HG03097 (cell line): ENCODE data around the gene CHIA.
"Not testable (repeated sequence)": the region's sequence is repeated elsewhere in the genome, so short reads cannot be mapped to it uniquely, and the experiment has no call there.

ENCODE experiments used
- ATAC-seq: cut with Tn5 transposase; IDR thresholded peaks from one replicate; pipeline ENCODE4 v1.9.1; 2021; ENCODE audit not compliant: unreplicated experiment, low FRiP score

Gene CHIA

GRCh38 chr1:111283838-111284237 is 6.8 kb upstream of the CHIA start:
- ATAC-seq = no peak

GRCh38 chr1:111285879-111286278 is 4.8 kb upstream of the CHIA start:
- ATAC-seq = no peak

GRCh38 chr1:111286912-111287311 is 3.7 kb upstream of the CHIA start:
- no peak for ATAC-seq

GRCh38 chr1:111289371-111289770 is 1.3 kb upstream of the CHIA start:
- no peak for ATAC-seq

DNA sequence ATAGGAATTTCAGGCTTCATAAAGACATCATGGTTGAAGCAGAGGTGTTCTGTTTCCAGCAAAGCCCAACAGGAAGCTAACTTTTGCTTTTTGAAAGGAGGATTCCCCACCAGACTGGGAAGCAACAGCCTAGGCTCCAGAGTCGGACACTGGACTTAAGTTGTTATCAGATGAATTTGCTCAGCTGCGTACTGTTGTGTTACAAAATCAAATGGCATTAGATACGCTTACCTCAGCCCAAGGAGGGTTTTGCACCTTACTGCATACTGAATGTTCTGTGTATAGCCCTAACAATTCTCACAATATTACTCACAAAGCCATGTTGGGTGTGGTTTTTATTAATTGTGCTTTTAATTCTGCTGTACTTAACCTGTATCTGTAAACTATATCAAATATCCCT is 547 bp upstream of the CHIA start:
- ATAC-seq = no peak

GRCh38 chr1:111294390-111294789 is 3.7 kb downstream of the CHIA start:
- ATAC-seq = no peak

- ATAC-seq = no peak
Observed at GRCh38 chr1:111302374-111302773, 11.7 kb downstream of the CHIA start.

GRCh38 chr1:111309690-111310089 is 19.0 kb downstream of the CHIA start:
- ATAC-seq = no peak

DNA sequence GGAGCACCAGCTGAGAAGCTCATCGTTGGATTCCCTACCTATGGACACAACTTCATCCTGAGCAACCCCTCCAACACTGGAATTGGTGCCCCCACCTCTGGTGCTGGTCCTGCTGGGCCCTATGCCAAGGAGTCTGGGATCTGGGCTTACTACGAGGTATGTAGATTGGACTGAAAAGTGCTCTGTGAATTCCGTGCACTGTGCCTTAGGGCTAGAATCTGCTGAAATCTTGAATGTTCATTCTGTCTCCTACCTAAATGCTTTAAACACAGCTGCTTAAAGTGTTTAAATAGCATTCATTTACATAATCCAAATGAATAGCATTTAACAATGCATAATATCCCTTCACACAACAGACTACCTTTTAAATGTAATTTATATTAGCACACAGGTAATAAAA is 27.9 kb downstream of the CHIA start:
- no peak for ATAC-seq

- no peak for ATAC-seq
Observed at GRCh38 chr1:111320066-111320879, 29.6 kb downstream of the CHIA start.

- no peak for ATAC-seq
Observed at GRCh38 chr1:111323231-111323630, 32.6 kb downstream of the CHIA start.

DNA sequence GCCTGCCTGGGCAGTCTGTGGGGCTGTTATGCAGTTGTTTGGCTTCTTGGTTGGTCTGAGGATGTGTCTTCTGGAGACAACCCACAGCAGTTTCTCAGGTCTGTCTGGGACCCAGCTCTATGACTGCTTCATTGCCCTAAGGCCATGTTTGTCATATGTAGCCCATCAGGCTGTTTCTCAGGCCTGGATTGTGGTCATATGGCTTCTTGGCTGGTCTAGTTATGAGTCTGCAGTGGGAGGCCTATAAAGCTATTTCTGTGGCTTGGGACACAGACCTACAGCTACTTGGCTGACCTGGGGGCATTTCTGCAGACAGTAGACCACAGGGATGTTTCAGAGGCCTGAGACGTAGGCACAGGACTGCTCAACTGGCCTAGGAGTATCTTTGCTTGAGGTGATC is 41.5 kb downstream of the CHIA start:
- peak; percentile 79 for ATAC-seq

- no peak for ATAC-seq
Observed at GRCh38 chr1:111334169-111334568, 43.5 kb downstream of the CHIA start.

GRCh38 chr1:111335214-111335877 is 44.7 kb downstream of the CHIA start:
- not testable (repeated sequence) for ATAC-seq

DNA sequence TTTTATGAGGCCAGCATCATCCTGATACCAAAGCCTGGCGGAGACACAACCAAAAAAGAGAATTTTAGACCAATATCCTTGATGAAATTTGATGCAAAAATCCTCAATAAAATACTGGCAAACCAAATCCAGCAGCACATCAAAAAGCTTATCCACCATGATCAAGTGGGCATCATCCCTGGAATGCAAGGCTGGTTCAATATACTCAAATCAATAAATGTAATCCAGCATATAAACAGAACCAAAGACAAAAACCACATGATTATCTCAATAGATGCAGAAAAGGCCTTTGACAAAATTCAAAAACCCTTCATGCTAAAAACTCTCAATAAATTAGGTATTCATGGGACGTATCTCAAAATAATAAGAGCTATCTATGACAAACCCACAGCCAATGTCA is 48.2 kb downstream of the CHIA start:
- ATAC-seq = not testable (repeated sequence)

DNA sequence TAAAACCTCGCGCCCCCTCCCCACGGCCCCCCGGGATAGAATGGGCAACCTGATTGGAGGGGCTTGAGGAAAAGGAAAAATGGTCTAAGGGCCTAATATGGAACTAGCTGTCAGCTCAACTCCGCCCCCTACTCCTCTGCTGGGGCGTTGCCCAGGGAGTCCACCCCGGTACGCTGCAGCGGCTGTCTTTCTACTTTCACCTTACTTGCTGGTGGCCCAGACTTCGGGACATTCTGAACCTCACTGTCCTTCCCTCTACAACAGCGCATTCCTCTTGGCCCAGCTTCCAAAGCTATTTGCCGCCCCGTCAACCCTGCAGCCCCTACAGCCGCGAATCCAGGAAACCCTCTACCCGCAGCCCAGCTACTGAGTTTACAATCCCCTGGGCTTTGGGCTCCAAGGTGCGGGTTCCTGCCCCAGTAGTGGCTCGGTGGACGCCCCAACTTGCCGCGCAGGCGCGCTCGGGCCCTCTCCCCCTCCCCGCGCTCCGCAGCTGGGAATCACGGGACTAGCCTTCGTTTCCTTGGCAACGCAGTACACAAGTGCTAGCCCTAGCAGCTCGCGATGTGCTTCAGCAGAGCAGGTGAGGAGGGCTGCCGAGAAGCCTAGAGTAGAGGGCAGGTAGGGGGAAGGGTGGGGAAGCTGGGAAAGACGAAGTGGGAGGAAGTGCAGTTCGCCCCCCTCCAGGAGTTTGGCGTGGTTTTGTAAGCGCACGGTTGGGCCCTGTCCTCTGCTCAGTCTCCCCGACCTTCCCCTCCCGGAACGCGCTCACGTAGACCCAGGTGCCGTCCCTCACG is 55.6 kb downstream of the CHIA start:
- ATAC-seq = peak; percentile 67

GRCh38 chr1:111347026-111347425 is 56.4 kb downstream of the CHIA start:
- no peak for ATAC-seq

- no peak for ATAC-seq
Observed at GRCh38 chr1:111351700-111352099, 61.0 kb downstream of the CHIA start.

DNA sequence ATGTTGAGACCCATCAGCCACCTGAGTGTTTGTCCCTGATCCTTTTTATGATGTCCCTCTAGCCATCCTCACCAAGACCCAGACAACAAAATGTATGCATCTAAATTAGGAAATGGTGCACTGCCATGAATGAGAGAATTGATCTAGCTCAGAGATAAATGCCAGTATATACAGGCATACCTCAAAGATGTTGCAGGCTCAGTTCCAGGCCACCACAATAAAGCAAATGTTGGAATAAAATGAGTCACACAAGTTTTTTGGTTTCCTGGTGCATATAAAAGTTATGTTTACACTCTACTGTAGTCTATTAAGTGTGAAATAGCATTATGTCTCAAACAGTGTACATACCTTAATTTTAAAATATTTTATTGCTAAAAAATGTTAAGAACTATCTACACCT is 63.9 kb downstream of the CHIA start:
- ATAC-seq = no peak

GRCh38 chr1:111358964-111359363 is 68.3 kb downstream of the CHIA start:
- no peak for ATAC-seq

DNA sequence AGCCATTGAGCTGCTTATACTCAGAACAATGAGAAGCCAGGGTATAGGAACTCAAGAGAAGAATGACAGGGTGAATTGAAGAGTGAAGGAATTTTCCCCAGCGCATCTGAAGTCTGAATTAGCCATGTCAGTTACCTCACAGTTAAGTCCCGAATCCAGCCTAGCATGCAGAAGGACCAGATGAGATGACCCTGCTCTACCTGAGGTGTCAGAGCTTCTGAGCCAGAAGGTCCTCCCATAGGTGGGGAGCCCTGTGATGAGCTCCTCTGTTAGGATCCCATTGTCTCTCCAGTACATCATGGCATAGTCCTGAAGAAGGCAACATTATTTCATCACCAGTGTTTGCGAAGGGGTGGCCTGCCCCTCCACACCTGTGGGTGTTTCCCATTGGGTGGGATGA is 68.7 kb downstream of the CHIA start:
- no peak for ATAC-seq
